Endothelial cell of umbilical vein (primary cell): ENCODE results near the gene ZBTB20. TPM values are rescaled to one million over a fixed set of nuclear protein-coding genes. Genes with fewer than 3 reads are reported as not detected.

Experiments used
- BruUV-seq: library from RNA; stranded (reverse); fragments of 400-500 nt; replicated peaks from 2 replicates; lab custom pipeline; 2021; lab: Mats Ljungman, UMichigan
- CTCF ChIA-PET: fragments of 300-600, 350-600 bp; sonication (Branson Sonifier 250); formaldehyde crosslinking; loops from one replicate; lab custom pipeline; 2021; ENCODE audit warnings: antibody characterized with exemption, inconsistent platforms; lab: Charles Lee
- POLR2A ChIA-PET: fragments of 300-600, 350-600 bp; sonication (Branson Sonifier 250); formaldehyde crosslinking; loops from one replicate; lab custom pipeline; 2021; ENCODE audit warnings: antibody characterized with exemption, inconsistent platforms; lab: Charles Lee
- DNase-seq: peaks from one replicate; pipeline ENCODE4 v3.0.0-alpha.2; 2011; ENCODE audit warnings: low read depth, low spot score
- FAIRE-seq: peaks from 2 replicates; lab custom pipeline; 2011; peaks lifted over from hg19 to GRCh38; lab: Jason Lieb, UNC
- H2AFZ ChIP-seq: 2 replicates; pipeline ENCODE4 v1.6.0; 2012; ENCODE audit warnings: low read depth, low read length, control low read depth, inconsistent platforms
- H3K27ac ChIP-seq: 2 replicates; pipeline ENCODE4 v1.5.1; 2011; ENCODE audit warnings: low read depth, mild to moderate bottlenecking, control low read depth, low read length, moderate library complexity; ENCODE audit not compliant: insufficient read depth
- H3K27me3 ChIP-seq, 2 experiments: 2 replicates each; pipeline versions ENCODE4 v1.6.0 to v1.6.1; 2011; ENCODE audit warnings: low read length in 2 of 2, mixed read lengths in 1 of 2; ENCODE audit not compliant: control insufficient read depth in 2 of 2, insufficient read depth in 2 of 2
- H3K36me3 ChIP-seq, 2 experiments: 2 replicates in 1 of 2; 3 replicates in 1 of 2; pipeline ENCODE4 v1.5.1; 2011; ENCODE audit warnings: low read length in 2 of 2, mild to moderate bottlenecking in 1 of 2, moderate library complexity in 1 of 2; ENCODE audit not compliant: control insufficient read depth in 2 of 2, insufficient read depth in 2 of 2; ENCODE audit errors: extremely low read depth in 1 of 2
- H3K4me1 ChIP-seq: 3 replicates; pipeline ENCODE4 v1.5.1; 2011; ENCODE audit warnings: mild to moderate bottlenecking, low read length; ENCODE audit not compliant: control insufficient read depth, insufficient read depth; ENCODE audit errors: extremely low read depth
- H3K4me2 ChIP-seq: 2 replicates; pipeline ENCODE4 v1.6.1; 2011; ENCODE audit warnings: low read length, control low read depth, mixed read lengths; ENCODE audit not compliant: insufficient read depth
- H3K4me3 ChIP-seq, 3 experiments: fragments of 200-600 bp in 1 of 3; sonication (generic), shearing (Covaris generic) in 1 of 3; replicated peaks in 1 of 3; 2 replicates each; pipeline ENCODE4 v1.5.1; 2011 to 2016; ENCODE audit warnings: control low read depth in 3 of 3, low read length in 3 of 3, mild to moderate bottlenecking in 2 of 3, inconsistent platforms in 1 of 3, low read depth in 1 of 3, moderate library complexity in 1 of 3; ENCODE audit not compliant: insufficient read depth in 1 of 3
- H3K79me2 ChIP-seq: 2 replicates; pipeline ENCODE4 v1.6.0; 2012; ENCODE audit warnings: low read length, inconsistent platforms; ENCODE audit not compliant: control insufficient read depth, insufficient read depth
- H3K9ac ChIP-seq: replicated peaks from 2 replicates; pipeline ENCODE3; 2011; ENCODE audit warnings: low read length, control low read depth; ENCODE audit not compliant: insufficient read depth; ENCODE audit errors: extremely low read depth
- H3K9me1 ChIP-seq: replicated peaks from 3 replicates; pipeline ENCODE4 v1.6.0; 2011; ENCODE audit warnings: mild to moderate bottlenecking, low read length; ENCODE audit not compliant: control insufficient read depth, insufficient read depth; ENCODE audit errors: extremely low read depth
- H3K9me3 ChIP-seq: replicated peaks from 2 replicates; pipeline ENCODE4 v1.5.1; 2012; ENCODE audit warnings: low read length, inconsistent platforms; ENCODE audit not compliant: control insufficient read depth, insufficient read depth
- H4K20me1 ChIP-seq: replicated peaks from 2 replicates; pipeline ENCODE3; 2011; ENCODE audit warnings: mild to moderate bottlenecking, low read length; ENCODE audit not compliant: control insufficient read depth, insufficient read depth; ENCODE audit errors: extremely low read depth
- EZH2 ChIP-seq: IDR thresholded peaks from 2 replicates; pipeline ENCODE4 v1.6.1; 2012; ENCODE audit warnings: borderline replicate concordance, low read depth, mild to moderate bottlenecking, moderate library complexity, low read length, inconsistent platforms; ENCODE audit not compliant: severe bottlenecking
- FOS ChIP-seq: IDR thresholded peaks from 2 replicates; pipeline ENCODE4 v1.6.1; 2011; ENCODE audit warnings: mild to moderate bottlenecking, low read length, moderate library complexity, borderline replicate concordance; ENCODE audit not compliant: insufficient read depth
- GATA2 ChIP-seq: IDR thresholded peaks from 2 replicates; pipeline ENCODE4 v1.7.0; 2011; ENCODE audit warnings: low read depth, mild to moderate bottlenecking, moderate library complexity, mixed read lengths, low read length; ENCODE audit not compliant: insufficient read length, insufficient read depth
- JUN ChIP-seq: IDR thresholded peaks from 2 replicates; pipeline ENCODE4 v1.6.1; 2011; ENCODE audit warnings: borderline replicate concordance, low read depth; ENCODE audit not compliant: insufficient read length, insufficient read depth
- MYC ChIP-seq: IDR thresholded peaks from one replicate; pipeline ENCODE4 v1.6.1; 2011; ENCODE audit warnings: mild to moderate bottlenecking, low read depth, low read length
- POLR2A ChIP-seq: IDR thresholded peaks from 2 replicates; pipeline ENCODE4 v1.6.1; 2012; ENCODE audit warnings: low read depth, mild to moderate bottlenecking, control low read depth, low read length
- POLR2AphosphoS5 ChIP-seq: IDR thresholded peaks from 2 replicates; pipeline ENCODE4 v1.6.1; 2012; ENCODE audit warnings: low read depth, mild to moderate bottlenecking, control low read depth, low read length, moderate library complexity; ENCODE audit not compliant: insufficient read depth
- dilution Hi-C: fragments of 300-500 bp; cut with MboI; formaldehyde crosslinking; loops from one replicate; pipeline ENCODE4 v1.15.0; 2019; ENCODE audit warnings: low sequenced_read_pairs; ENCODE audit not compliant: extremely low pct_ligation_motif_present
- intact Hi-C: fragments of 100-400 bp; cut with micrococcal nuclease; formaldehyde crosslinking; loops from one replicate; pipeline ENCODE4 v1.10.0; 2022
- polyA plus RNA-seq, 4 experiments: library from polyadenylated mRNA; depleted of rRNA in 3 of 4; stranded (reverse) in 3 of 4; unstranded in 1 of 4; fragments of >200 nt; gene quantifications; 2 replicates each; pipeline versions ENCODE4 v1.2.1 to v1.2.3, GENCODE V29; 2011 to 2012; ENCODE audit warnings: missing spikeins in 1 of 4
- total RNA-seq: library from RNA; stranded (reverse); gene quantifications from 2 replicates; pipeline ENCODE4 v1.2.3, GENCODE V29; 2021
- TF ChIP-seq, protein P1 (sequence below), 2 donors: IDR thresholded peaks; 1 replicate in 1 of 2; 2 replicates in 1 of 2; pipeline ENCODE4 v1.5.1; 2011; ENCODE audit warnings: low read length in 2 of 2, mild to moderate bottlenecking in 2 of 2, moderate library complexity in 2 of 2, control low read depth in 1 of 2, inconsistent platforms in 1 of 2, low read depth in 1 of 2; ENCODE audit not compliant: insufficient read depth in 1 of 2; ENCODE audit errors: extremely low read depth in 1 of 2
- TF ChIP-seq, protein P2 (sequence below): IDR thresholded peaks from 2 replicates; pipeline ENCODE4 v1.6.1; 2011; ENCODE audit not compliant: insufficient read depth, insufficient read length

ZBTB20 gene
- total and polyA plus RNA-seq, 2 donors (not counting 3 experiments of a cell fraction or from before 2014, with no cell fraction given): 2.1 to 20.5 TPM

DNA sequence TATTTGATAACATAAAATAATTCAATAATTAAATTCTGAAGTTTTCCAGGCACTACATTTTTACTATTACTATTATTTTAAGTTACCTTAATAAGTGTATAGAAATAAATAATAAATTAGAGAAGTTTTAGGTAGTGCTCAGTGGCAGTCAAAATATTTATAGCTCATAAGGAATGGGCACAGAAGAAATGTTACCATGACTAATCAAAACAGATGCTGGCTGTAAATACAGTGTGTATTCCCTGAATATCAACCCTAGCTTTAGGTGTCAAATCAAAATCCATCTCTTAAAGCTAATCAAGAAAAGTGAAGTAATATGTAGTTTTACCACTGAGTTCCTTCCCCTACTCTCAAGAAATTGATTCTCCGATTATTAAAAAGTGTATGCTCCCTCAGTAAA, 35.5 kb downstream of the ZBTB20 start:
- BruUV-seq: no TSS peak
- H2AFZ ChIP-seq: no peak overlapping the region
- H3K4me2 ChIP-seq: no peak overlapping the region
- CTCF ChIA-PET: interaction anchor here (0.8 to 1.9 kb wide), 5 partner anchors 10 to 247 kb away, joined by 3 to 6 read pairs (median 3); no protein-coding TSS in a partner anchor
- intact Hi-C loops (no loop called here), dilution Hi-C loops (no loop called here)
- TF ChIP-seq EZH2 (no peak), JUN (no peak), POLR2A (no peak), GATA2 (no peak), MYC (no peak), POLR2AphosphoS5 (no peak), FOS (no peak)
- TF ChIP-seq, protein P1, sequence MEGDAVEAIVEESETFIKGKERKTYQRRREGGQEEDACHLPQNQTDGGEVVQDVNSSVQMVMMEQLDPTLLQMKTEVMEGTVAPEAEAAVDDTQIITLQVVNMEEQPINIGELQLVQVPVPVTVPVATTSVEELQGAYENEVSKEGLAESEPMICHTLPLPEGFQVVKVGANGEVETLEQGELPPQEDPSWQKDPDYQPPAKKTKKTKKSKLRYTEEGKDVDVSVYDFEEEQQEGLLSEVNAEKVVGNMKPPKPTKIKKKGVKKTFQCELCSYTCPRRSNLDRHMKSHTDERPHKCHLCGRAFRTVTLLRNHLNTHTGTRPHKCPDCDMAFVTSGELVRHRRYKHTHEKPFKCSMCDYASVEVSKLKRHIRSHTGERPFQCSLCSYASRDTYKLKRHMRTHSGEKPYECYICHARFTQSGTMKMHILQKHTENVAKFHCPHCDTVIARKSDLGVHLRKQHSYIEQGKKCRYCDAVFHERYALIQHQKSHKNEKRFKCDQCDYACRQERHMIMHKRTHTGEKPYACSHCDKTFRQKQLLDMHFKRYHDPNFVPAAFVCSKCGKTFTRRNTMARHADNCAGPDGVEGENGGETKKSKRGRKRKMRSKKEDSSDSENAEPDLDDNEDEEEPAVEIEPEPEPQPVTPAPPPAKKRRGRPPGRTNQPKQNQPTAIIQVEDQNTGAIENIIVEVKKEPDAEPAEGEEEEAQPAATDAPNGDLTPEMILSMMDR (IDR thresholded peaks at IDR 0.05; ENCODE audit: extremely low read depth in 1 of 2, insufficient read depth in 1 of 2, low read depth in 1 of 2, low read length in 2 of 2): no peak
- TF ChIP-seq, protein P2, sequence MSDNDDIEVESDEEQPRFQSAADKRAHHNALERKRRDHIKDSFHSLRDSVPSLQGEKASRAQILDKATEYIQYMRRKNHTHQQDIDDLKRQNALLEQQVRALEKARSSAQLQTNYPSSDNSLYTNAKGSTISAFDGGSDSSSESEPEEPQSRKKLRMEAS: no peak
- H3K9ac ChIP-seq: no peak overlapping the region
- POLR2A ChIA-PET: no interaction called here
- no peak overlapping the region for H3K4me3 ChIP-seq
- no peaks in the 10 kb centered on the region for H3K9me3 ChIP-seq
- no peak overlapping the region for H3K27ac ChIP-seq
- H3K9me1 ChIP-seq: no peaks in the 10 kb centered on the region
- no peaks in the 10 kb centered on the region for H3K79me2 ChIP-seq
- no peaks in the 10 kb centered on the region for H3K36me3 ChIP-seq
- FAIRE-seq: no peak
- no peak for DNase-seq
- no peaks in the 10 kb centered on the region for H4K20me1 ChIP-seq
- no peaks in the 10 kb centered on the region for H3K27me3 ChIP-seq
- no peaks in the 10 kb centered on the region for H3K4me1 ChIP-seq
